NCI-H460 (cell line): ENCODE results near the gene ELANE. TPM values are rescaled to one million over a fixed set of nuclear protein-coding genes. Genes with fewer than 3 reads are reported as not detected.
"Not testable (repeated sequence)": the region's sequence is repeated elsewhere in the genome, so short reads cannot be mapped to it uniquely, and the experiment has no call there.

ENCODE experiments used
- DNase-seq: peaks from one replicate; pipeline ENCODE4 v3.0.0-alpha.2; 2016; ENCODE audit warnings: low read depth; ENCODE audit errors: extremely low read depth
- total RNA-seq: library from RNA; depleted of rRNA; stranded (reverse); fragments of >200 nt; shearing (Covaris generic); gene quantifications from 2 replicates; pipeline ENCODE4 v1.2.3, GENCODE V29; 2014

ELANE gene
- total RNA-seq, 1 experiment from 2014 or later: not detected

GRCh38 chr19:835210-835810, 16.8 kb upstream of the ELANE start:
- no peak for DNase-seq

GRCh38 chr19:840519-841206, 11.4 kb upstream of the ELANE start, which contains the start of gene PRTN3:
Gene PRTN3, plus strand, starts transcription at chr19:840999. Its CDS starts 10 bp downstream, at chr19:841009.
- DNase-seq: no peak

GRCh38 chr19:842802-843179, 9.3 kb upstream of the ELANE start:
- not testable (repeated sequence) for DNase-seq

DNA sequence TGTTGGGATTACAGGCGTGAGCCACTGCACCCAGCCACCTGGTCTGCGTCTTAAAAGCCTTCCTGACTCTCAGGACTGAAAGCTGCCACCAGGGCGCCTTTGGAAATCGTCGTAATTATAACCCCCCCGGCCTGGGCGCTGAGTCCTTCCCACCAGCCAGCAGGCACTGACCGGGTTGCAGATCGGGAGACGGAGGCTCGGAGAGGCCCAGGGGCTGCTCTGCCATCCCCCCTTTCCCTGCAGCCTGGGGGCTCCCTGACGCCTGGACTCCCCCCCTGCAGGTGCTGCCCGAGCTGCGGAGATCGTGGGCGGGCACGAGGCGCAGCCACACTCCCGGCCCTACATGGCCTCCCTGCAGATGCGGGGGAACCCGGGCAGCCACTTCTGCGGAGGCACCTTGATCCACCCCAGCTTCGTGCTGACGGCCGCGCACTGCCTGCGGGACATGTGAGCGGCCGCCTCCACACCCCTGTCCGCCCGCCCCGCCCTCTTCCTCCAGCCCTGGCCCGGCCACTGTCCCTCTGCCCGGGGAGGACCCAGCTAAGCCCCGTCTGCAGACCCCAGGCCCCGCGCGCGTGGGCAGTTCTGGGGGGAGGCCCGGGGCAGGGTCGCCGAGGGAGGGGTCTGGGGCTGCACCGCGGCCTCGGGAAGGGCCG, 8.8 kb upstream of the ELANE start:
- DNase-seq: no peak

- no peak for DNase-seq
Observed at GRCh38 chr19:843836-844545, 8.1 kb upstream of the ELANE start.

DNA sequence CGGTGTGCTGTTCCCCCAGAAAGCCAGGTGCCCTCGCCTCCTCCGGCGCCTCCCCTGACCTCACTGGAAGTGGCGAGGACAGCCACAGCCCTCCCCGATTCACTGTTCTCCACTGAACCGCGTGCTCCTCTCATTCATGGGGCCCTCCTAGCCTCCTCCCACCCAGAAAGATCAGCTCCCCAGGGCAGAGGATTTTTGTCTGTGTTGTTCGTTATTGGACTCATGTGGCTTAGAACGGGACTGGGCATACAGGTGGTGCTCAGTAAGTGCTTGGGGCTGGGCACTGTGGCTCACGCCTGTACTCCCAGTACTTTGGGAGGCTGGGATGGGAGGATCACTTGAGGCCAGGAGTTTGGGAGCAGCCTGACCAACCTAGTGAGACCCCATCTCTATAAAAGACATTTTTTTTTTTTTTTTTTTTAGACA, 7.5 kb upstream of the ELANE start:
- DNase-seq: no peak

GRCh38 chr19:845707-846521, 6.2 kb upstream of the ELANE start:
- no peak for DNase-seq

GRCh38 chr19:848386-848921, 3.6 kb upstream of the ELANE start:
- DNase-seq: no peak

DNA sequence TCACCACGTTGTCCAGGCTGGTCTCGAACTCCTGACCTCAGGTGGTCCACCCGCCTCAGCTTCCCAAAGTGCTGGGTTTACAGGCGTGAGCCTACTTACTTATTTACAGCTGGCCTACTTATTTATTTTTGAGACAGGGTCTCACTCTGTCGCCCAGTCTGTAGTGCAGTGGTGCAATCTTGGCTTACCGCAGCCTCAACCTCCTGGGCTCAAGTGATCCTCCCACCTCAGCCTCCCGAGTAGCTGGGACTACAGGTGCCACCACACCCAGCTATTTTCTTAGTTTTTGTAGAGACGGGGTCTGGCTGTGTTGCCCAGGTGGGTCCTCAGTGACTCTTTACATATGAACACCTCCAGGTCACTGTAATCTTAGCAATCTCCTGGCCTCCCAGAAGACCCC, 2.9 kb upstream of the ELANE start:
- not testable (repeated sequence) for DNase-seq

DNA sequence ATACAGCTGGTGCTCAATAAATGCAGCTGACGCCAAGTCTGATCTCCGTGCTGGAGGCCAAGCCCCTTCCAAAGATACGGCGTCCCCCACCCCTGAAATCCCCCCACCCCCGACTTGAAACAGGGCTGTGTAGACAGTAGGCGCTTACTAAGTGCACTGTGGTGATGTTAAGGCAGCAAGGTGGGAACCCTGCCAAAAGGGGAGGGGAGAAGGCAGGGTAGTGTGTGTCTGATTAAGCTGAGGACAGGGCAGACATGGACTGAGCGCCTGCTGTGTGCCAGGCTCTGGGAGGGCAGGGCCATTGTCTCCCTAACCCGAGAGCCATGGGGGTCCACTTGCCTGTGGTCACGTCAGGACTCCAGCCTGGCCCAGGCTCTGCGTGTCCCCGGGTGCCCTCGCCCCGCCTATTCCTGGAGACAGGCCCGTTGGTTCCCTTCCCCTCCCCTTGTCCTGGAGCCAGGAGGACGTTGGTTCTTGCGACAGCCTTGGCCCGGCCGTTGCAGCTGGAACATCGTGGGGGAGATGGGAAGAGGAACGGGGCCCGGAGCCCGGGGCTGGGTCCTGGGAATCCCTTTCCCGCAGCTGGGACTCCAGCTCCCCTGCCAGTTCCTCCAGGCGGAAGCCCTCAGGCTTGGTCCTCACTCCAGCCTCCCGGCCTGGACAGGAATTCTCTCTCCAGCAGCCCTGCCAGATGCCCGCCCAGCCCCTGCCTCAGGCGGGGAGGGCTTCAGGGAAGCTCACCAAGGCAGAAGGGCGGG, 1.7 kb upstream of the ELANE start:
- peak; percentile 71 for DNase-seq

- DNase-seq: no peak
Observed at GRCh38 chr19:850979-851335, 1.1 kb upstream of the ELANE start.

DNA sequence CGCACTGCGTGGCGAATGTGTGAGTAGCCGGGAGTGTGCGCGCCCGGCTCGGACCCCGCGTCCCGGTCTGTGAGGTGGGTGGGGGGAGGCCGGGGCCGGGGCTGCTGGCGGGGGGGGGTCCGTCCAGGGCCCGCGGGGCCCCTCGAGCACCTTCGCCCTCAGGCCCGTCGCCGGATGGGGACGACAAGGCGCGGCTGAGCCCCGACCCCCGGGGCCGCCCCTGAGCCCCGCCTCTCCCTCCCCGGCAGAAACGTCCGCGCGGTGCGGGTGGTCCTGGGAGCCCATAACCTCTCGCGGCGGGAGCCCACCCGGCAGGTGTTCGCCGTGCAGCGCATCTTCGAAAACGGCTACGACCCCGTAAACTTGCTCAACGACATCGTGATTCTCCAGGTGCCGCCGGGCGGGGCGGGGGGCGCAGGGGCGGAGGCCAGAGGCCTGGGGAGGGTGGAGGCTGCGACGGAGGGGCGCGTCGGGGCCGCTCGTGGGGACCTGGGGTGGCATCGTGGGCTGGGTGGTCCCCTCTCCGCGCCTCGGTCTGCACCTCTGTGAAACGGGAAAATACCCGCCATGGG, 997 bp downstream of the ELANE start:
- DNase-seq: no peak

GRCh38 chr19:853614-854220, 1.6 kb downstream of the ELANE start:
- DNase-seq: not testable (repeated sequence)

DNA sequence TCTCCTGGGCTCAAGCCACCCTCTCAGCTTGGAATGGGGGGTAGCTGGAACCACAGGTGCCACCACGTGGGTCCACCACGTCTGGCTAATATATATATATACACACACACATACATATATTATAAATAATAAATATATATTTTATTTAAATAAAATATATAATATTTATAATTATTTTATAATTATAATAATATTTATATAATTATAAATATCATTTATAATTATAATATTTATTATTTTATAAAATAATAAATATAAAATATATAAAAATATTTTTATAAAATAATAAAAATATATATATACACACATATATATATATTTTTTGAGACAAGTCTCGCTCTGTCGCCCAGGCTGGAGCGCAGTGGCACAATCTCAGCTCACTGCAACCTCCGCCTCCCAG, 2.4 kb downstream of the ELANE start:
- DNase-seq: no peak

- DNase-seq: no peak
Observed at GRCh38 chr19:855142-855541, 3.0 kb downstream of the ELANE start.

GRCh38 chr19:855566-856120, 3.5 kb downstream of the ELANE start:
- DNase-seq: no peak

DNA sequence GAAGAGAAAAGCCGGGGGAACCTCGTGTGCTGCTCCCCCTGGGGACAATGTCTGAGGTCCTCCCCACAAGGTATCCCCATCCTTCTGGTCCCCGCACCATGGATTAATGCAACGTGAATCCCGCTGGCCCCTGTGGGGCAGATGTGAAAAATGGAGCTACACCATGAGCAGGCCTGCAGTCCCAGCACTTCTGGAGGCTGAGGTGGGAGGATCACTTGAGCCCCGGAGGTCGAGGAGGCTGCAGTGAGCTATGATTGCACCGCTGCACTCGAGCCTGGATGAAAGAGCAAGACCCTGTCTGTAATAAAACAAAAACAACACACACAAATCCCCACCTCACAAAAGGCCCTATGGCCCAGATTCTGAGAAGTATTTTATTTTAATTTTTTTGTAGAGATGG, 6.2 kb downstream of the ELANE start:
- no peak for DNase-seq
